K562 (cell line): Measurements from ENCODE around the gene MAGEB4. TPM values are rescaled to one million over a fixed set of nuclear protein-coding genes. Genes with fewer than 3 reads are reported as not detected.

Source experiments
- ATAC-seq: fragments of 200-7000 bp; cut with Tn5 transposase; 3 replicates; pipeline ENCODE4 v1.9.1; 2020; ENCODE audit warnings: moderate library complexity
- BruUV-seq: library from RNA; stranded (reverse); fragments of 400-500 nt; replicated peaks from 2 replicates; lab custom pipeline; 2021; lab: Mats Ljungman, UMichigan
- CTCF ChIA-PET: fragments of 300-600 bp; formaldehyde crosslinking; extraction: SDS; loops from one replicate; lab custom pipeline; 2021; ENCODE audit warnings: low intra/inter-chr PET ratio; lab: Yijun Ruan, JAX
- POLR2A ChIA-PET: fragments of 300-600, 350-650 bp; sonication (Branson Sonifier 250); formaldehyde crosslinking; extraction: SDS; loops from one replicate; lab custom pipeline; 2021; ENCODE audit warnings: antibody characterized with exemption, inconsistent platforms; lab: Yijun Ruan, JAX
- DNase-seq, 4 experiments: peaks; one replicate each; pipeline versions ENCODE4 v3.0.0 to v3.0.0-alpha.2; 2011 to 2018; ENCODE audit warnings: low spot score in 3 of 4, mixed read lengths in 3 of 4; ENCODE audit errors: extremely low read depth in 1 of 4
- FAIRE-seq: peaks from 2 replicates; lab custom pipeline; 2011; peaks lifted over from hg19 to GRCh38; lab: Jason Lieb, UNC
- H2AFZ ChIP-seq: 2 replicates; pipeline ENCODE4 v1.6.0; 2011; ENCODE audit warnings: low read depth, low read length, control low read depth, inconsistent platforms
- H3K27ac ChIP-seq: fragments of 200-600 bp; 3 replicates; pipeline ENCODE4 v1.8.0; 2011; ENCODE audit warnings: low read depth, mild to moderate bottlenecking, control low read depth, inconsistent platforms, low read length, moderate library complexity, mixed read lengths; ENCODE audit errors: extremely low read depth
- H3K27me3 ChIP-seq, 2 experiments: fragments of 300-600 bp in 1 of 2; 2 replicates in 1 of 2; 3 replicates in 1 of 2; pipeline versions ENCODE4 v1.6.0 to v1.8.0; 2011; ENCODE audit warnings: inconsistent platforms in 2 of 2, low read length in 2 of 2, mild to moderate bottlenecking in 1 of 2, mixed read lengths in 1 of 2, moderate library complexity in 1 of 2; ENCODE audit not compliant: control insufficient read depth in 2 of 2, insufficient read depth in 2 of 2
- H3K36me3 ChIP-seq: fragments of 300-600 bp; 3 replicates; pipeline ENCODE4 v1.8.0; 2011; ENCODE audit warnings: mild to moderate bottlenecking, low read length, inconsistent platforms; ENCODE audit not compliant: control insufficient read depth, insufficient read depth
- H3K4me1 ChIP-seq, 2 experiments: fragments of 200-600 bp in 1 of 2; replicated peaks in 1 of 2; 2 replicates in 1 of 2; 3 replicates in 1 of 2; pipeline versions ENCODE4 v1.5.1 to v1.8.0; 2011; ENCODE audit warnings: inconsistent platforms in 2 of 2, low read length in 2 of 2, mild to moderate bottlenecking in 1 of 2, mixed read lengths in 1 of 2, moderate library complexity in 1 of 2; ENCODE audit not compliant: control insufficient read depth in 2 of 2, insufficient read depth in 2 of 2
- H3K4me2 ChIP-seq: 2 replicates; pipeline ENCODE4 v1.6.1; 2011; ENCODE audit warnings: low read length, control low read depth, inconsistent platforms, mixed read lengths; ENCODE audit not compliant: insufficient read depth
- H3K4me3 ChIP-seq: fragments of 200-600 bp; sonication (generic), shearing (Covaris generic); 2 replicates; pipeline ENCODE4 v1.5.1; 2016; ENCODE audit warnings: control low read depth, inconsistent platforms
- H3K79me2 ChIP-seq: fragments of 200-600 bp; 3 replicates; pipeline ENCODE4 v1.8.0; 2011; ENCODE audit warnings: low read length, inconsistent platforms; ENCODE audit not compliant: control insufficient read depth, insufficient read depth
- H3K9ac ChIP-seq, 2 experiments: 2 replicates each; pipeline versions ENCODE4 v1.6.0 to v1.6.1; 2011; ENCODE audit warnings: low read depth in 2 of 2, low read length in 2 of 2, control low read depth in 1 of 2, inconsistent platforms in 1 of 2, mild to moderate bottlenecking in 1 of 2, mixed read lengths in 1 of 2; ENCODE audit not compliant: insufficient read depth in 1 of 2
- H3K9me1 ChIP-seq: one replicate; pipeline ENCODE4 v1.6.0; 2011; ENCODE audit warnings: inconsistent platforms, mild to moderate bottlenecking, low read length, moderate library complexity; ENCODE audit not compliant: control insufficient read depth, insufficient read depth
- H3K9me3 ChIP-seq: replicated peaks from 2 replicates; pipeline ENCODE4 v1.5.1; 2011; ENCODE audit warnings: low read depth, low read length, inconsistent platforms; ENCODE audit not compliant: control insufficient read depth, insufficient read depth
- H4K20me1 ChIP-seq: replicated peaks from 2 replicates; pipeline ENCODE4 v1.6.1; 2011; ENCODE audit warnings: low read length, inconsistent platforms, mixed read lengths; ENCODE audit not compliant: control insufficient read depth, insufficient read depth
- HDAC1 ChIP-seq, 2 experiments: fragments of 450-650 bp; IDR thresholded peaks; 2 replicates each; pipeline ENCODE4 v1.6.1; 2016 to 2017; ENCODE audit warnings: inconsistent platforms in 1 of 2, mild to moderate bottlenecking in 1 of 2, moderate library complexity in 1 of 2
- RAD21 ChIP-seq, 2 experiments: fragments of 250-450 bp in 1 of 2; fragments of 450-650 bp in 1 of 2; sonication (Bioruptor Pico) in 1 of 2; formaldehyde crosslinking in 1 of 2; IDR thresholded peaks in 1 of 2; conservative IDR thresholded peaks in 1 of 2; 2 replicates each; pipeline versions ENCODE4 v1.4.0 to v1.8.0; 2020 to 2022; ENCODE audit warnings: mild to moderate bottlenecking in 2 of 2, moderate library complexity in 1 of 2
- SMC3 ChIP-seq: conservative IDR thresholded peaks from 2 replicates; pipeline ENCODE4 v1.6.1; 2011; ENCODE audit warnings: low read depth, low read length, improper control_type of control experiment; ENCODE audit not compliant: insufficient read depth
- ZNF79 ChIP-seq: fragments of 250-450 bp; sonication (Bioruptor Pico); IDR thresholded peaks from 2 replicates; pipeline ENCODE4 v1.4.0; 2020; ENCODE audit warnings: low read depth, mild to moderate bottlenecking, moderate library complexity
- WGBS: fragments of 100-300 bp; shearing (Covaris generic); methylation state at CpG from one replicate; pipeline ENCODE4 v1.1.6; 2016; ENCODE audit warnings: low coverage, mixed read lengths; ENCODE audit not compliant: insufficient coverage; ENCODE audit errors: missing lambda C conversion rate; 5-methylcytosine and 5-hydroxymethylcytosine counted together
- in situ Hi-C: fragments of 300-500 bp; cut with MboI; formaldehyde crosslinking; loops from 4 replicates; pipeline ENCODE4 v1.15.0; 2018; ENCODE audit warnings: inconsistent platforms, mixed read lengths
- intact Hi-C: fragments of 100-400 bp; cut with micrococcal nuclease; formaldehyde crosslinking; loops from 2 replicates; pipeline ENCODE4 v1.14.2; 2022
- polyA plus RNA-seq, 8 experiments: library from polyadenylated mRNA; depleted of rRNA in 4 of 8; stranded (reverse) in 5 of 8; unstranded in 3 of 8; fragments of >200 nt; fragmentation: Nextera tagmentation in 2 of 8; fragmentation: Illumina TruSeq in 1 of 8; extraction: Ambion mirVana in 2 of 8; extraction: Trizol in 1 of 8; gene quantifications; 2 replicates each; pipeline versions ENCODE4 v1.2.1 to v1.2.3, GENCODE V29; 2011 to 2014; ENCODE audit warnings: inconsistent platforms in 1 of 8, missing spikeins in 1 of 8
- total RNA-seq, 7 experiments: library from RNA; depleted of rRNA in 6 of 7; stranded (reverse); fragments of >200 nt in 6 of 7; fragmentation: Illumina TruSeq in 2 of 7; extraction: Trizol in 2 of 7; gene quantifications; 2 replicates each; pipeline versions ENCODE4 v1.2.1 to v1.2.3, GENCODE V29; 2011 to 2021; ENCODE audit warnings: low replicate concordance in 1 of 7
- TF ChIP-seq, protein P1 (sequence below), 3 experiments: IDR thresholded peaks in 2 of 3; conservative IDR thresholded peaks in 1 of 3; 2 replicates each; pipeline ENCODE4 v1.5.1; 2011 to 2012; ENCODE audit warnings: low read length in 3 of 3, mild to moderate bottlenecking in 3 of 3, control low read depth in 2 of 3, improper control_type of control experiment in 1 of 3, inconsistent platforms in 1 of 3, low read depth in 1 of 3, mixed read lengths in 1 of 3, moderate library complexity in 1 of 3; ENCODE audit not compliant: insufficient read depth in 2 of 3
- TF ChIP-seq, protein P2 (sequence below), 2 experiments: fragments of 450-650 bp; formaldehyde crosslinking in 1 of 2; IDR thresholded peaks; 2 replicates each; pipeline versions ENCODE4 v1.4.0 to v1.6.1; 2014 to 2020; ENCODE audit warnings: mild to moderate bottlenecking in 2 of 2, borderline replicate concordance in 1 of 2, low read depth in 1 of 2
- TF ChIP-seq, protein P3 (sequence below): fragments of 450-650 bp; formaldehyde crosslinking; IDR thresholded peaks from 2 replicates; pipeline ENCODE4 v1.4.0; 2020; ENCODE audit warnings: mild to moderate bottlenecking, moderate library complexity

The MAGEB4 gene
- total and polyA plus RNA-seq, 9 of the 15 experiments (the other 6 are each of a cell fraction or from before 2014, with no cell fraction given), result 0.04 to 0.09 (median 0.06) TPM; not detected in 6

DNA sequence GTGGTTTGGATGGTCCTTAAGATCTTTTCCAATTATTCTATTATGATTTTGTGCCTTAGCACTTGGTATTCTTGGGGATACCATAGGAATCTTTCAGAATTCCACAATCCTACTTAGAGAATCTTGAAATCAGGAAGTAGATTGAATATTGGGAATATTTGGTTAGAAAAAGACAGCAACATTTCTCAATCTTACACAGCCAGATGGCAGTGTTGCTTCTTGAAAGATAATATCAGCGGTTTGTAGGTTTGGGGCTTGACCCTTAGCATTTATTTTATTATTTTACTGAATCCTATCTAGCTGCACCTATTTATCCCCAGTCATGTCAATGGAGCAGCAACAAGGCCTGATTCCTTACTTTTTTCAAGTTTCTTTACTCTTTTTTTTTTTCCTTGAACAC is 33.7 kb downstream of the MAGEB4 start:
- Histone ChIP-seq H3K27ac (no peak overlapping the region), H4K20me1 (no peaks in the 10 kb centered on the region), H3K9ac (no peak overlapping the region)
- ATAC-seq, result peak; percentile 53; the same call in 2 of the 3 replicates
- CTCF ChIA-PET, result interaction anchor here (0.7 to 2.6 kb wide), 4 partner anchors 136 to 229 kb away, joined by 3 to 23 read pairs (median 8); no protein-coding TSS in a partner anchor
- TF ChIP-seq, protein P1, sequence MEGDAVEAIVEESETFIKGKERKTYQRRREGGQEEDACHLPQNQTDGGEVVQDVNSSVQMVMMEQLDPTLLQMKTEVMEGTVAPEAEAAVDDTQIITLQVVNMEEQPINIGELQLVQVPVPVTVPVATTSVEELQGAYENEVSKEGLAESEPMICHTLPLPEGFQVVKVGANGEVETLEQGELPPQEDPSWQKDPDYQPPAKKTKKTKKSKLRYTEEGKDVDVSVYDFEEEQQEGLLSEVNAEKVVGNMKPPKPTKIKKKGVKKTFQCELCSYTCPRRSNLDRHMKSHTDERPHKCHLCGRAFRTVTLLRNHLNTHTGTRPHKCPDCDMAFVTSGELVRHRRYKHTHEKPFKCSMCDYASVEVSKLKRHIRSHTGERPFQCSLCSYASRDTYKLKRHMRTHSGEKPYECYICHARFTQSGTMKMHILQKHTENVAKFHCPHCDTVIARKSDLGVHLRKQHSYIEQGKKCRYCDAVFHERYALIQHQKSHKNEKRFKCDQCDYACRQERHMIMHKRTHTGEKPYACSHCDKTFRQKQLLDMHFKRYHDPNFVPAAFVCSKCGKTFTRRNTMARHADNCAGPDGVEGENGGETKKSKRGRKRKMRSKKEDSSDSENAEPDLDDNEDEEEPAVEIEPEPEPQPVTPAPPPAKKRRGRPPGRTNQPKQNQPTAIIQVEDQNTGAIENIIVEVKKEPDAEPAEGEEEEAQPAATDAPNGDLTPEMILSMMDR (IDR thresholded peaks at IDR 0.05 in 2 of 3, conservative IDR thresholded peaks at IDR 0.05 in 1 of 3; ENCODE audit: insufficient read depth in 2 of 3, low read depth in 1 of 3, low read length in 3 of 3), result peak in 2 of 3 experiments; percentile 20 to 67; a peak in 3 of 6 replicates
- TF ChIP-seq SMC3 (0 out of 2 replicates have a peak, but pooled peaks have one; percentile 17), RAD21 (CRISPR knock-in tag; conservative IDR thresholded peaks at IDR 0.05 in 1 of 2, IDR thresholded peaks at IDR 0.05 in 1 of 2) (peak; percentile 65 to 79), HDAC1 (IDR thresholded peaks at IDR 0.05) (no peak), ZNF79 (CRISPR knock-in tag) (no peak)
- TF ChIP-seq, protein P2, sequence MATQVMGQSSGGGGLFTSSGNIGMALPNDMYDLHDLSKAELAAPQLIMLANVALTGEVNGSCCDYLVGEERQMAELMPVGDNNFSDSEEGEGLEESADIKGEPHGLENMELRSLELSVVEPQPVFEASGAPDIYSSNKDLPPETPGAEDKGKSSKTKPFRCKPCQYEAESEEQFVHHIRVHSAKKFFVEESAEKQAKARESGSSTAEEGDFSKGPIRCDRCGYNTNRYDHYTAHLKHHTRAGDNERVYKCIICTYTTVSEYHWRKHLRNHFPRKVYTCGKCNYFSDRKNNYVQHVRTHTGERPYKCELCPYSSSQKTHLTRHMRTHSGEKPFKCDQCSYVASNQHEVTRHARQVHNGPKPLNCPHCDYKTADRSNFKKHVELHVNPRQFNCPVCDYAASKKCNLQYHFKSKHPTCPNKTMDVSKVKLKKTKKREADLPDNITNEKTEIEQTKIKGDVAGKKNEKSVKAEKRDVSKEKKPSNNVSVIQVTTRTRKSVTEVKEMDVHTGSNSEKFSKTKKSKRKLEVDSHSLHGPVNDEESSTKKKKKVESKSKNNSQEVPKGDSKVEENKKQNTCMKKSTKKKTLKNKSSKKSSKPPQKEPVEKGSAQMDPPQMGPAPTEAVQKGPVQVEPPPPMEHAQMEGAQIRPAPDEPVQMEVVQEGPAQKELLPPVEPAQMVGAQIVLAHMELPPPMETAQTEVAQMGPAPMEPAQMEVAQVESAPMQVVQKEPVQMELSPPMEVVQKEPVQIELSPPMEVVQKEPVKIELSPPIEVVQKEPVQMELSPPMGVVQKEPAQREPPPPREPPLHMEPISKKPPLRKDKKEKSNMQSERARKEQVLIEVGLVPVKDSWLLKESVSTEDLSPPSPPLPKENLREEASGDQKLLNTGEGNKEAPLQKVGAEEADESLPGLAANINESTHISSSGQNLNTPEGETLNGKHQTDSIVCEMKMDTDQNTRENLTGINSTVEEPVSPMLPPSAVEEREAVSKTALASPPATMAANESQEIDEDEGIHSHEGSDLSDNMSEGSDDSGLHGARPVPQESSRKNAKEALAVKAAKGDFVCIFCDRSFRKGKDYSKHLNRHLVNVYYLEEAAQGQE (IDR thresholded peaks at IDR 0.05; ENCODE audit: borderline replicate concordance), result peak; percentile 73
- TF ChIP-seq, protein P2 (CRISPR knock-in tag; IDR thresholded peaks at IDR 0.05; ENCODE audit: low read depth), result no peak
- TF ChIP-seq, protein P3, sequence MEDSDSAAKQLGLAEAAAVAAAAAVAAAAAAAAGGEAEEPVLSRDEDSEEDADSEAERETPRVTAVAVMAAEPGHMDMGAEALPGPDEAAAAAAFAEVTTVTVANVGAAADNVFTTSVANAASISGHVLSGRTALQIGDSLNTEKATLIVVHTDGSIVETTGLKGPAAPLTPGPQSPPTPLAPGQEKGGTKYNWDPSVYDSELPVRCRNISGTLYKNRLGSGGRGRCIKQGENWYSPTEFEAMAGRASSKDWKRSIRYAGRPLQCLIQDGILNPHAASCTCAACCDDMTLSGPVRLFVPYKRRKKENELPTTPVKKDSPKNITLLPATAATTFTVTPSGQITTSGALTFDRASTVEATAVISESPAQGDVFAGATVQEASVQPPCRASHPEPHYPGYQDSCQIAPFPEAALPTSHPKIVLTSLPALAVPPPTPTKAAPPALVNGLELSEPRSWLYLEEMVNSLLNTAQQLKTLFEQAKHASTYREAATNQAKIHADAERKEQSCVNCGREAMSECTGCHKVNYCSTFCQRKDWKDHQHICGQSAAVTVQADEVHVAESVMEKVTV (CRISPR knock-in tag), result peak; percentile 55; the same call in 1 of the 2 replicates
- TF ChIP-seq, all 486 proteins: peak for 5
- FAIRE-seq (peak; percentile 37), DNase-seq (peak in 2 of 4 experiments; percentile 10 to 20)
- no peak overlapping the region for H3K4me2 ChIP-seq
- H3K9me3 ChIP-seq, result no peaks in the 10 kb centered on the region
- H3K27me3 ChIP-seq, result no peaks in the 10 kb centered on the region
- no TSS peak for BruUV-seq
- intact Hi-C loops (loop anchor here (1.0 to 10.0 kb wide), 3 partner anchors 131 to 229 kb away; no protein-coding TSS in a partner anchor), in situ Hi-C loops (loop anchor here (10.0 kb wide), 1 partner anchor 229 kb away; no protein-coding TSS in a partner anchor)
- H3K79me2 ChIP-seq, result no peaks in the 10 kb centered on the region
- H3K9me1 ChIP-seq, result no peaks in the 10 kb centered on the region
- H2AFZ ChIP-seq, result no peak overlapping the region
- no peaks in the 10 kb centered on the region for H3K36me3 ChIP-seq
- WGBS, result 0% methylated on average over 1 of the region's 1 CpG
- POLR2A ChIA-PET, result no interaction called here
- H3K4me1 ChIP-seq, result no peaks in the 10 kb centered on the region
- no peak overlapping the region for H3K4me3 ChIP-seq
